Measurements from ENCODE around the gene FGL2.
A peak's percentile ranks its signal among the peaks of the same experiment; 100 is the strongest.
"Not testable (repeated sequence)": the region's sequence is repeated elsewhere in the genome, so short reads cannot be mapped to it uniquely, and the experiment has no call there.

The FGL2 gene

DNA sequence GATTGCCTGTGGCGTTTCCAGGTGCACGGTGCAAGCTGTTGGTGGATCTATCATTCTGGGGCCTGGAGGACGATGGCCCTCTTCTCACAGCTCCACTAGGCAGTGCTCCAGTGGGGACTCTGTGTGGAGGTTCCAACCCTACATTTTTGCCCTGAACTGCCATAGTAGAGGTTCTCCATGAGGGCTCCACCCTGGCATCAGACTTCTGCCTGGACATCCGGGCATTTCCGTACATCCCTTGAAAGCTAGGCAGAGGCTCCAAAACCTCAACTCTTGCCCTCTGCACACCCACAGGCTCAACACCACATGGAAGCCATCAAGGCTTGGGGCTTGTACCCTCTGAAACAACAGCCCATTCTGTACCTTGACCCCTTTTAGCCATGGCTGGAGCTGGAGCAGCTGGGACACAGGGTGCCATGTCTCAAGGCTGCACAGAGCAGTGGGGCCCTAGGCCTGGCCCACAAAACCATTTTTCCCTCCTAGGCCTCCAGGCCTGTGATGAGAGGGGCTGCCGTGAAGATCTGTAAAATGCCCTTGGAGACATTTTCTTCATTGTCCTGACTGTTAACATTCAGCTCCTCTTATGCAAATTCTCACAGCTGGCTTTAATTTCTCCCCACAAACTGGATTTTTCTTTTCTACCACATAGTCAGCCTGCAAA is 10.0 kb upstream of the FGL2 start:
- DNase-seq: no peak

DNA sequence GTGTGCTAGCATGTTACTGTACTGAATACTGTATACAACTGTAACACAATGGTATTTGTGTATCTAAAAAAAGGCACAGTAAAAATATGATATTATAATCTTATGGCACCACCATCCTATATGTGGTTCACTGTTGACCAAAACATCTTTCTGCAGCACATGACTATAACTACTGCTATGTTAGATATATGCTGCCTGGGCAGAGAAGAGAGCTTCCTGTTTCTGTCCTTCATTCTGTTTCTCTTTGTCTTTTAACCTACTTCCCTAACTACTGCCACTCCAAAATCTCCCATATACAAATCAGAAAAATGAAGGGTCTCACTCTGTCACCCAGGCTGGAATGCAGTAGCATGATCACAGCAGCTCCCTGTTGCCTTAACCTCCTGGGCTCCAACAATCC is 8.8 kb upstream of the FGL2 start:
- DNase-seq: no peak

GRCh38 chr7:77205706-77206105 is 6.1 kb upstream of the FGL2 start:
- no peak for DNase-seq

DNA sequence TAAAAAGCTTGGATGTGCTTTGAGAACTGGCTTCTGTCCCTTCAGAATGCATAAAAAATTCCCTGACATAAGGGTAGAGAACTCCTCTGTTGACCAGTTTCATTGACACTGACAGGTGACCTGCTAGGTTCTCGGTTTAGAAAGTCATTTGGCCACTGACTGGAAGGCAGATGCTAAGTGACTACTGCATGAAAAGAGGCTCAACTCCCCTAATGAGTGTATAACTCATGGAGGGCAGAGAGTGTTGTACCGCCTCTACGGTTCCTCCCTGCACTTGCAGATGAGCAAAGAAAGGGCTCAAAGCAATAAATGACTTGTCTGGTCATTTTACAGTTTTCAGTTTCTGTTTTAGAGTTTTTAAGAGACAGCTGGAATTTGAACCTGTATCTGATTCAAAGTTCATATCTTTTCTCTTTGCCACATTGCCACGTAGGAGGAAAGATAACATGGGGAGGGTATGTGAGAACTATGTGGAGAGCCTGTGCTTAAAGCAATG is 2.9 kb upstream of the FGL2 start:
- no peak for DNase-seq

GRCh38 chr7:77200542-77200941 is 923 bp upstream of the FGL2 start:
- no peak for DNase-seq

- DNase-seq: no peak
These were observed 2.5 kb downstream of the FGL2 start for GRCh38 chr7:77197141-77197540.

DNA sequence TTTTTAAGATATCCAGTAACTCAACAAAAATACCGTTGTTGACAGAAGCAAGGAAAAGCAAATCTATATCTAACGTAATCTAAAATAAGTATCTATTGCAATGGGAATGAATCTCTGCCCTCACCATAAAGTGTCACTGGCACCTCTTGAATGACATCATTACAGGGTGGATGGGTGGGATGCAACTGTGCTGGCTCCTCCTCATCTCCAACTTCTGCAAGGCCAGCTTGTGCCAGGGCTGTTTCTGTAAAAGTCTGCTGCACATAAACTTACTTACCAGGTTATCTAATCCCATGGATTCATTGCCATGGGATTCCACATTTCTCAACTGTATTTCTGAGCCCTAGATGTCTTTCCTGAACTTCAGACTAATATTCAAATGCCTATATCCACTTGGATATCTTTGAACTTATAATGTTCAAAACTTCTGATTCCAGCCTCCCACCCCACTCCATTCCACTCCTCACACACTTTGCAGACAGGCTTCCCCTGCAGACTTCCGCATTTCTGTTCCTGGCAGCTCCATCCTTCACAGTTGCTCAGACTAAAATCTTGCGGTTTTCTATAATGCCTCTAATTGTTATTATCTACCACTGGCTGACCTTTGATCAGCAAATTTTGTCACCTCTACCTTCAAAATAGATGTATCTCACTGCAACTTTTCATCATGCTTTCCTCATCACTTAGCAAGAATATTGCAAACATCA is 10.7 kb downstream of the FGL2 start:
- DNase-seq: no peak

DNA sequence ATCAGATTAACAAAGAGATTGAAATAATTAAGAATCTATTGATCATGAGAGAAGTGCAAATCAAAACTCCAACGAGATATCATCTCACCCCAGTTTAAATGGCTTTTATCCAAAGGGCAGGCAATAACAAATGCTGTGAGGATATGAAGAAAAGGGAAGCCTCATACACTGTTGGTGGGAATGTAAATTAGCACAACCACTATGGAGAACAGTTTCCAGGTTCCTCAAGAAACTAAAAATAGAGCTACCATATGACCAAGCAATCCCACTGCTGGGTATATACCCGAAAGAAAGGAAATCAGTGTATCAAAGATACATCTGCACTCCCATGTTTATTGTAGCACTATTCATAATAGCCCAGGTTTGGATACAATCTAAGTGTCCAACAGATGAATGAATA is 13.8 kb downstream of the FGL2 start:
- no peak for DNase-seq

DNA sequence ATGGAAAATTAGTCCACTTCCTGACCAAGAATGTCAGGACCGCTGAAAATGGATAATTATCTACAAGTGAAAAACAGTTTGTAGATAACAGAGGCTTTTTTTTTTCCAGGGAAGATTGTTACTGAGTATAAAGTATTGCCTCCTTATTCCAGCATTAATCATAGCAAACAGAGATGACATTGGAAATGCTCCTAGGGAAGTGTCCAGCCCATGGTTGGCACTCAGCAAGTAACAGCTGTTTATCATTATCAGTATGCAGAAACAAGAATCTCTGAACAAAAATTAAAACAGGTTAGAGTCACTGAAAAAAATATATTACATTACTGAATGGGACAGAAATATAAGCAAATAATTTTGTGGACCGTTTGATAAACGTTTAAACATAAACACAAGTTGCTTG is 14.6 kb downstream of the FGL2 start:
- DNase-seq: no peak

DNA sequence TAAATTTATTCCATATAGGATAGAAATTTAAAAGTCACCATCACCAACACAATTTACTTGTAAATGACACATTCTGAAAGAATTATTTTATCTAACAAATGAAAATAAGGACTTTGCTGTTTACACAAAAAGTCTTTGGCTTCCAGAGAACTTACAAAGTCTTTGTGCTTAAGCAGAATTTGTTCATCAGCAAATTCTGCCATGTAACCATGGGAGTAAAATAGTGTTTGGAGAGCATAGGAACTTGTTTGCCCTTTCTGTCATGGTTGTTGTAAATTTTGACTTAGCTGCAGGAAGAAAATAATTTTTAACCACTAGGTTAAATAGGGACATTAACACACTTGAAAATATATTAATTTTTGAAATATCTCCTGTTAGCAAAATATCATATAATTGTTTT is 15.2 kb downstream of the FGL2 start:
- no peak for DNase-seq

DNA sequence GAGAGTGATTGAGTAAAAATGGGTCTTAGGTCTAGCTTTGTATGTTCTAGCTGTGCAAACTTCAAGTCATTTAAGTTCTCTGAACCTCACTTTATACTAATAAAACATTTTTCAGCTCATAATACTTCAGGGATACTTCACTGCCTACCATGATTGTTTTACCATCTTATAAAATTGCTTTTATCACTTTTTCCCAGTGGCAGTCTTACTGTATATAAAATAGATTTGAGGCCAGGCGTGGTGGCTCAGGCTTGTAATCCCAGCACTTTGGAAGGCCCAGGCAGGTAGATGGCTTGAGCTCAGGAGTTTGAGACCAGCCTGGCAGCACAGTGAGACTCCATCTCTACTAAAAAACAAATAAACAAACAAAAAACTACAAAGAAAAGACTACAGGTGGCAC is 17.4 kb downstream of the FGL2 start:
- no peak for DNase-seq

DNA sequence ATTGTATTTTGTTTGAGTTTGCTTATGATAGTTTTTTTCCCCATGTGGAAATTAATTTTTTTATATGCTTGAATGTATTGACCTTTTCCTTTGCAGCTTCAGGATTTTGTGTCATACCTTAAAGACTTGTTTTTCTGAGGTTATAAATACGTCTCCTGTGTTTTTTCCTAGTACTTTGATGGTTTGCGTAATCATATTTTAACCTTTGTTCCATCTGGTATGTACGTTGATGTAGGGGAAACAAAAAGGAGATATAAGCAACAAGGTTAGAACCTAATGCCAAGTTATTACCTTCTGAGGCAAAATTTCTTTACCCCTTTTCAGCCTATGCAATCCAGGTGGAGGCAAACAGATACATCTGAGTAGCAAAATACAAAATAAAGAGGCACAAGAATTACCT is 17.9 kb downstream of the FGL2 start:
- DNase-seq: no peak

- DNase-seq: peak; percentile 3
These were observed 18.5 kb downstream of the FGL2 start for GRCh38 chr7:77181015-77181595.

DNA sequence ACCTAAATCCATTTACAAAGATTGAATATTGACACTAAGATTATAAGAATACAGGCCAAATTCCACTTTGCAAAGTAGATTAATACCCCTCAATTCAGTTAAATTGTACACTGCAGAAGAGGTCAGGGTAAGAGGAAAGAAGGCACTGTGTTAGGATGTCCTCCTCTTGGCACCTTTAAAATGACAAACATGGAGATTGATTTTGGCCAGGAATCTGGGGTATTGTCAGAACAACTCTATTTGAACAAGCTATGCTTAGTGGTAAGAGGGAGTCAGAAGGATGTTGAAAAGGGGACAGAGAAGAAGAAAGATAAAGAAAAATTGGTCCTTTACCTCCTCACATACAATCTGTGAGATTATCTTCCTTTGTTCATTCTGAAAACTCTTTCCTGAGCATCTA is 21.6 kb downstream of the FGL2 start:
- DNase-seq: not testable (repeated sequence)

GRCh38 chr7:77177321-77177904 is 22.2 kb downstream of the FGL2 start:
- not testable (repeated sequence) for DNase-seq

DNA sequence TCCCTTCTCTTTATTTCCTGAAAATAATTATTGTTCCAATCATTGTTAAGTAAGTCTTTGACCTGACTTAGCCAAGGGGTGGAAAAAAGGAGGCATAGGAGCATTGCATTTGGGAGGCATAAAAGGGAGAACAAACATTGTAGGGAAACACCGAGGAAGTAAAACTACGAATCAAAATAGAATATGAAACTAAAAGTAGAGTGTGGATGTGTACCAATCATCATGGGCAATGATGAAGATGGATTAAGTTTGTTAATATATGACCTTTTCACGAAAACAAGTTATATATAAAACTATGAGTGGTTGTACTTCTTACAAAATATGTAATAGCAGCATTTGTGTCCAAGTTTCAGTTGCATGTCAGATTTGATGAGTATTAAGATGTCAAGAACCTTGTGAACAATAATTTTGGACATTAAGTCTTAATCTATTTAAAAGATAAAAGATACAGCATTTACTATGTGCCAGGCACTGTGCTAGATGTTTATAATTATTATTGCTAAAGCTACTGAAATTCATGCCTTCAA is 24.3 kb downstream of the FGL2 start:
- DNase-seq: not testable (repeated sequence)

- DNase-seq: not testable (repeated sequence)
These were observed 25.2 kb downstream of the FGL2 start for GRCh38 chr7:77174418-77174817.

DNA sequence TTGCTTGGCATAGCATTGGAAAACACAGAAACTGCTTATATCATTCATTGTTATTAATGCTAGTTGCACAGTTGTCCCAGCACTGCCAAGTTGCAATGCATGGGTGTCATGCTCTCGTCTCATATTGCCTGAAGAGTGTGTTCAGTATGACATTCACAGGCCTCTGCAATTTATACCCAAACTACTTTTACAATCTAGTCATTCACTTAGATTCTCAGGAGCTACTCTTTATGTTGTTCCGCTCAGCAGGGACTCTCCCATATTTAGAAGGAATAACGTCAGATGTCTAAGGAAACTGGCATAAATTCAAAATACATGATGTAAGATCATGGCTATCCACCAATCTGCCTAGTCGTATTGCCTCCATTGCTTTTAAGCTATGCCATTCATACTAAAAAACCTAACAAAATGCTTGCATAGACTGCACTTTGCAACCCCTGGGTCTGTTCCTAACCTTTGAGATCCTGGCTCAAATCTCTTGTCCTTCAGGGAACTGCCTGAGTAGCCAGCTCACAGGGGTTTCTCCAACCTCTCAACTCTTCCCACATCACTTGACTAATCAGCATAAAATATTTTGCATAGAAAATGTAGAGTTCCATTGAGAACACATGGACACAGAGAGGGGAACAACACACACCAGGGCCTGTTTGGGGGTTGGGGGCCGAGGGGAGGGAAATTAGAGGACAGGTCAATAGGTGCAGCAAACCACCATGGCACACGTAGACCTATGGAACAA is 27.0 kb downstream of the FGL2 start:
- not testable (repeated sequence) for DNase-seq

DNA sequence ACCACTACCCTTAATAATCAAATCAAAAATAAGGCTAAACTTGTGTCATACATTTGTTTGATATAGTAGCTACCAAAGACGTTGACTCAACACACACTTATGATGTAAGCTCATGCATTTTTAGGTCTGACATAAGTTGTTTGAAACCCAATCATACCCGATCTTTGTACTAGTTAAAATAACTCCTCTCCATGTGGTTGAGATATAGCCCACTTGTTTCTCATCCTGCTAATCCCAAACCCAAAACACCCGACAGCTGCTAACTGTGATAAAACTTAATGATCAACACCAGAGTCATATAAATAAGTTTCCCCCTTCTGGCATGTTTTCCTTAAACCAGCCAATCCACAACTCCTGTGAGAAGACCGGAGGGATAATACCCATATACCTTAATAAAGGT is 28.5 kb downstream of the FGL2 start:
- not testable (repeated sequence) for DNase-seq

DNA sequence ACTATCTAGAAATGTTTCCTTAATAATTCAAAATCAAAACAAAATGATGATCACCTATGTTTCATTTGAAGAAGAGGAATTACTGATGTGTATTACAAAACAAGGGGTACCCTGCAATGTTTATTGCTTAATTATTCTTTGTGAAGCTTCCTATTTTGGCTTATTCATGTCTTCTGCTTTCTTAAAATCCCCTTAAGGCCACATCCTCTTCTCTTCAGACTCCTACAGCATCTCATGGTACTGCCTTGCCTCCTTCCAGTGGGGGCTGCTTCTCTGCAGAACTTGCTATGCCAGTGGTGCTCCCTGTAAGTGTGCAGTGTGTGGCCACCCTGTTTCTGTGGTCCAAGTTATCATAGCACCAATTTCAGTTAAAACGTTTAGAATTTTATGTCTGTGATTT is 42.2 kb downstream of the FGL2 start:
- DNase-seq: no peak

DNA sequence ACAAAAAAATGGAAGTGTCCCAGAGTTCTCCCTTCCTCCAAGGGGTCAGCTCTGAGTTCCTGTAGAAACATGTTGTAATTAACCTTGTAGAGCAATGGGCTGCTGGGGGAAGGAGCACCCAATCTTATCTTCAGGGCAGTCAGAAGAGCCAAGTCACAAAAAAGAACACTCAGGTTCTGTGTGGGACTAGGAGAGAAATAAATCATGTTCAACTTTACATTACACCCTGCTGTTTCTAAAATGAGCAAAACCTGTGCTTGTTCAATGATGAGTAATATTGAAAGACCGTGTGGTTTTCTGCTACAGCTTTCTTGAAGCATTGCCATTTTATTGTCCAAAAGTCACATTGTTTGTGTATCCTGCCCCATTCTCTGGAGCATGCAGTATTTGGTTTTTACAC is 42.6 kb downstream of the FGL2 start:
- not testable (repeated sequence) for DNase-seq

DNA sequence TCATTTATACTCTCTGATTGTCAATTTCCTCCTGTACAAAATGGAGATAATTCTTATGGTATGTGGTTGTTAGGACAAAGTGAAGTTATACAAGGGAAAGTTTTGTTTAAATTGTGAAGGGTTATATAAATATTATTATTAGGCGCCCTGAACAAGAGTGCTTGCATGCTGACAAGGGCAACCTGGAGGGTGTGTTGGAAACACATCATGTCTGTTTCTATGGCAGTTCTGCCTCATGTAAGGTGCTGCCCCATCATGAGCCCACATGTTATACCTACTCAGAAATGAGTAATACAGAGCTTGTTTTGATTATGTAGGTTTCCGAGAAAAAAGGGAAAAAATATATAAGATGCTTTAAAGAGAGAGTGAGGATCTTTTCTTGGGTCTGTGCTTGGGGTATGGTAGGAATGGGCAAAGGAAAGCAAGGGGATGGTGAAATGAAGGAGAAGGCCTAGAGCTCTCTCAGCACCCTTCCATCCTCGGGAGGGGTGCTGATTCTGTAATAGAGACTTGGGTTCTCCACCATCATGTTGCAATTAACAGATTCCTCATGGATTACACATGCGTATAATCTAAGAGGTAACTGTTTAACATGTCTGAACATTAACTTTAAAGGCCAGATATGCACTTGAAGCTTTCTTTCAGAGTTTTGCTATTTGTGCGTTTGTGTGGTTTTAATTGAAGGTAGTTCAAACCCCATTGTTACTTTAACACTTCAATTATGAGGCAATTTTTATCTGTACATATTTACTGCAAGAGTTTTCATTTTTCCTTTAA is 43.8 kb downstream of the FGL2 start:
- DNase-seq: not testable (repeated sequence)

Measured in NCI-H226 (cell line).